NOMO-1 treated with DMSO at 0.1 percent for 48 hours (cell line): ENCODE results near the gene TMEM229B.

Experiments
- DNase-seq: peaks from one replicate; lab custom pipeline; 2025; ENCODE audit not compliant: unreplicated experiment; lab: John Stamatoyannopoulos, UW

The TMEM229B gene

DNA sequence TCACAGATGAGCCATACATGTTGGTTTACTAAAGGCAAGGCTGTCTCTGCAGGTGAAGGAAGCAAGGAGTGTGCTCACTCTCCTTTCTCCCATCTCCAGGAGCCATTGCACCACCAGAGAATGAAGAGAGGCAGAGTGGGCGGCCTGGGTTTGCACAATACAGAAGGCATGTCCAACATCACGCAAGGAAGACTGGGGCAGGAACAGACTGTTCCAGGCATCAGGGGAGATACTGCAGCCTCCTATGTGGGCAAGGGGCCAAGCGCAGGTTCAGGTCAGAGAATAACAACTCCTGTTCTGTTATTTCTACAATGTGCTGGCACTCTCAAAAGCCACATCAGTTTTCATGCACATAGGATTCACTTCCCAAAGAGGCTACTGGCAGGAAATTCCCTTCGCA lies 1.7 kb upstream of the TMEM229B start:
- no peak for DNase-seq

DNA sequence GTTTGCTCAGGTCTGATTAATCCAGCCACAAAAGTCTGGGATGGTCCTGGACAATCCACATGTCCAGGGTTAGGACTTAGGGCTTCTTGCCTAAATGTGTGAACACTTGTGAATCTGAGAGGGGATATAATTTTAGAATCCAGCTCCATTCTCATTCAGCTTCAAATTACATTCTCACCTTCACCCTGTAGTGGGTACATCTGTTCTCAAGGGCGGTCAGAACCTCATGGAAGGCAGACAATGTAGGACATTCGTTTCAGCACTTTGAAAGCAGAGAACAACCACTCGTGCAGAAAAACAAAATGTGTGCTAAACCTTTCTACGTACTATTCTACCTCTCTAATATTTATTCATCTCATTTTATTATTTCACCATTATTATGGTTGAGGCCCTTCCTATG lies 1.2 kb downstream of the TMEM229B start:
- no peak for DNase-seq

DNA sequence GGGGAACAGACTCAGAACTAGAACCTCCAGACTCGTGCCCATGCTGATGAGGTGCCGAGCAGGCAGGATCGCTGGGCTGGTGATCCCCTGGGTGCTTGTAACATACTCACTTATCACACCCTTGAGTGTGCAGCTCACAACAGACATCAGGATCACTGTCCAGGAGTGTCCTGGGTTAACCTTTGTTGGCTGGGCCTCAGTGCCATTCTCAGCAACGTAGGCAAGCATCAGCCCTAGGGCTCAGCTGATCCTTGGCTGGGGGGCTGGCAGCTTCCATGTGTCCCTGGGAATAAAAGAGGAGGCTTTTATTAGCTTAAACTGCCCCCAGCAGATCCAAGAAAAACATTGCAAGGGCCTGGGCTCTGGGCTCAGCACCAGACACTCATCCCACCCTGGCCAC lies 1.6 kb downstream of the TMEM229B start:
- no peak for DNase-seq

DNA sequence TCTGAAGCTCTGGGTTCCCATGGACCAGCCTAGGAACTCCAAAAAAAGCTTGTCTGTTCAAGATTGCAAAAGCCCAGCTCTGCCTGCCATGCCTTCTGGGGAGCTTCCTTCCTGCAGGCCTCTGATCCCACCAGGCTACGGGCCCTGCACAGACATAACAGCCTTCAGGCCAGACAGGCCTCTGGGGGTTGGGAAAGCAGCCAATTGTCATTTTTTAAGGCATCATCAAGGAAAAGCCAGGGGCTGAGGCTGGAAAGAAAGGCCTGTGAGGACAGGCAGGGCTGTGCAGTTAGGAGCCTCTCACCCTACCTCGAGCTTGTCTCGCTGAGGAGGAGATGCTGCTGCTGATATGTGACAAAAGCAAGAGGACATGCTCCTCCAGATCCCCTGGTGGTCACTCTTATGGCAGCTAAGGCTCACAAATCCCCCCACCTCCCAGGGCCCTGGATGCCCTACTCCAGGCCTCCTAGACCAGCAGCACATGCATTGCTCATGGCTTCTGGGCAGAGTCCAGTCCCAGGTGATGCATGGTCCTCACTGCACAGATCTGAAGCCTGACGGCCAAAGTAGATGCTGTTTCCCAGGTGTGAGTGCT lies 2.9 kb downstream of the TMEM229B start:
- DNase-seq = no peak

DNA sequence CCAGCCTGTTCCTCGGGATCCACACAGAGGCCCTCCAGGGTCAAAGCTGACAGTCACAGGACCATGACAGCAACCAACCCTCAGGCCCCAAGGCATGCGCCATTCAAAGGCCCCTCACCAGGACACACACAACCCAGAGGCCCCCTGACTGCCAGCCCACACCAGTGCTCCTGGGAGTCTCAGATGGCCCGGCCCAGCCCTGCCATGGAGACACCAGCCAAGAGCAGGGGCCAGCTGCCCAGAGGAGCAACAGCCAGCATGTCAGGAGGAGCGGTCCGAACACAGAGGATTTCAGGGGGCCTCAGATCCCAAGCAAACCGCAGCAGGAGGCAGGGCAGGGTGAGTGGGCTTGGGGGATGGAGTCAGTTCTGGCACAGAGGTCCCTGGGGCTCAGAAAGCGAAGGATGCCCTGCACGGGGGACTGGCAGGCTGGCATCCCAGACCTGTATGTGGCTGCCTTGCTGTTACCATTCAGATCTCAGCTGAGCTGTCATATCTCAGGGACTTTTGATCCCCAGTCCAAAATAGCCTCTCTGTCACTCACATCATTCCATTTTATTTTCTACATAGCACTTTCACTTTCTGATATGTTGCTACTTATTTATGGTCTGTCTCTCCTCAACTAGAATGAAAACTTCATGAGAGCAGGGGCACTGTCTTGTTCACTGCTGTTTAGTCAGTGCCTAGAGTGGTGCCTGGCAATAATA lies 4.8 kb downstream of the TMEM229B start:
- no peak for DNase-seq

DNA sequence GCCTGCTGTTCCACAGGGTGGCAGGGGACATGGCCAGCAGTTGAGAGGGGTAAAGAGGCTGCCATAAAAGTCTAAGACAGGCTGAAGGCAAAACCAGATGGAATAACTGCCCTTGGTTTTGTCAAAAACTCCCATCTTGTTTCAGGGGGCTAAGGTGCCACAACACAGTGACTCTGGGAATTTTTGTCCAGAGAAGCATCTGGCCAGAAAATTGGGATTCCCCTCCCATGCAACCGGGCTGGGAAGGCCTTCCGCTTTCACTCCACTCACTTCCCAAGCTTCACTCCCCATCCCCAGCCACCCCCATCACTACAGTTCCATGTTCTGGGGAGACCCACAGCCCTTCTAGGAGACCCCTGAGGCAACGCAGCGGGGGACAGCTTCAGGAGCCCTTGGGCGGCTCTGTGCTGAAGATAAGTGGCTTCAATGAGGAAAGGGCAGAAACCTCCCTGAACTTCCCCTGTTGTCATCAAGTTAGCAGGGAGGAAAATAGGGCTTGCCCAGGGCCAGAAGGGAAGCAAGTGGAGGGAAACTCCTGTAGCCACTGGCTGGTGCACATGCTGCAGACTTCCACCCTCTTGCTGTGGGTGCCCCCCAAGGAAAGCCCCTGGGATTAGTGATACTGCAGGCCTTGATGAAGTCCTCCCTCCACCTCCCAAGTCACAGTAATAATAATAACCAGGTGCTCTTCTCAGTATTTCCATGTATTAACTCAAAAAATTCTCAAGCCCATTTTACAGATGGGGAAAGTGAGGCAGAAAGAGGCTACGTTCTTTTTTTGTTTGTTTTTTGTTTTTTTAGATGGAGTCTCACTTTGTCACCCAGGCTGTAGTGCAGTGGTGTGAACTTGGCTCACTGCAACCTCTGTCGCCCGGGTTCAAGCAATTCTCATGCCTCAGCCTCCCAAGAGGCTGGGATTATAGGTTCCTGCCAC lies 6.0 kb downstream of the TMEM229B start:
- DNase-seq = no peak

DNA sequence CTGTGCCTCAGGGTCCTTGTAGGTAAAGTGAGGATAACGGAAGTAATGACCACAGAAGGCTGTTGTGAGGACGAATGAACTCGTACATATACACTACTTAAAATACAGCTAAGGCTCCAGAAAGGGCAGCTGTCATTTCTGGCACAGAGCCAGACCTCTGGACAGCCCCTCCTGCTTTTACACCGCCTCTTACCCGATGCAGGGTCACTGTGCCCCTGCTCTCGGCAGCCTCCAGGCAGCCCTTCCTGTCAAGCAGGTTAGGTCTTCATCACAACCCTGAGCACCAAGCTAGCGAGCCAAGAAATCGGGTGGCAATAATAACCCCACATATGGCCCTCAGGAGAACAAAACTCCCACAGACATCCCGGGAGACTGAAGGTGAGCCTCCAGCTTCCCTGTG lies 8.5 kb downstream of the TMEM229B start:
- DNase-seq = no peak

DNA sequence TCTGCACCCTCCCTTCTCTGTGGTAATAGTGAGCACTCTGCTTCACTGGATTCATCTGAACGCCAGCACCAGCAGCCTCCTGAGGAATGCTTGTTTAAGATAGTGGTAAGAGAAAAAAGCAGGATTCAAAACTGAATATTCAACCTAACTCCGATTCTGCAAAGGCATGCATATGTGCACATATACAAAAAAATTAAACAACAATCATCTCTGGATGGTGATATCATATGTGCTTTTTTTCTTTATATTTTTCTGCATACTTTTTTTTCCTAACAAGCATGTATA lies 9.8 kb downstream of the TMEM229B start:
- DNase-seq = no peak

DNA sequence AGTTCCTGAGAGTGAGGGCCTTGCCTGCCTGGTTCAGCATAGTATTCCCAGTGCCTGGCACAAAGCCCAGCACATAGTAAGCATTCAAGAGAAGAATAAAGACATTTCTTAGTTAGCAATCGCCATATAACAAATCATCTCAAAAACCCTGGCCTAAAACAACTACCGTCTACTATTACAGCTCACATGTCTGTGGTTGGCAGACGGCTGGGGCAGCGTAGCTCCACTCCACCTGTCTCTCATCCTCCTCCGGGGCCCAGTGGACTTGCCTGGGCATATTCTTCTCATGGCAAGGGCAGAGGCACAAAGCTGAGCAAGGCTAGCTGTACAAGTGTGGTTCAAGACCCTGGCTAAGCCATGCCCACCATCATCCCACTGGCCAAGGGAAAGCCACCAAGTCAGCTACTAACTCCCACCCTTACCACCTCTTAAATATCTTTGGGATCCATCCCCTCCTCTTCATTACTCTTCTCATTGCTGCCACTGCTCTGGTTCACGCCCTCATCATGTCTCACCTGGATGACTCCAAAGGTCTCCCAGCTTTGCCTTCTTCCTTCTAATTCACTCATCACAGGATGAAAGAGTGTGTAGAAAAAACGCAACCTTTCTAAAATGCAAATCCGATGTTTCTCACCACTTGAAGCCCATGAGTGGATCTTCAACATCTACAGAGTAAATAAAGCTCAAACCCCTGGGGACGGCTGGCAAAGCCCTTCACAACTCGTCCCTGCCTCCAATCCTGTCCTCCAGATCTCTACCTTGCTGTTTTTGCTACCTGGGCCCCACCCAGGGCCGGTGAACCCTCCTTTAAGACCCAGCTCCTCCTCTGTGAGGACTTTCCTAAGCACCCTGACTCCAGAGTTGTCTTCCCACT lies 10.4 kb downstream of the TMEM229B start:
- DNase-seq = no peak

DNA sequence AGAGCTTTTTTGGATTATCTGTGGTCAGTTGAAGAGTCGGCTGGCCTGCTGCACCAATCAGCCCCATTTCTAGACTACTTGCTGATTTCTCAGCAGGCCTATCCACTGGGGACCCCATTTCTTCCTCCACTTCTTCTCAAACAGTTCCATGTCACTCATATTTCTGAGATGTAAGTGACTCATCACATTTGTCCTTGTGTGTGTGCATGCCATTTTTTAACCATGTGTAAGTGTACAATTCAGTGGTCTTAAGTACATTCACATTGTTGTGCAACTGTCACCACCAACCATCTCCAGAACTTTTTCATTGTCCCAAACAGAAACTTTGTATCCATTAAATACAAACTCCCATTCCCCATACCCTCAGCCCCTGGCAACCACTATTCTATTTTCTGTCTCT lies 14.2 kb downstream of the TMEM229B start:
- no peak for DNase-seq

DNA sequence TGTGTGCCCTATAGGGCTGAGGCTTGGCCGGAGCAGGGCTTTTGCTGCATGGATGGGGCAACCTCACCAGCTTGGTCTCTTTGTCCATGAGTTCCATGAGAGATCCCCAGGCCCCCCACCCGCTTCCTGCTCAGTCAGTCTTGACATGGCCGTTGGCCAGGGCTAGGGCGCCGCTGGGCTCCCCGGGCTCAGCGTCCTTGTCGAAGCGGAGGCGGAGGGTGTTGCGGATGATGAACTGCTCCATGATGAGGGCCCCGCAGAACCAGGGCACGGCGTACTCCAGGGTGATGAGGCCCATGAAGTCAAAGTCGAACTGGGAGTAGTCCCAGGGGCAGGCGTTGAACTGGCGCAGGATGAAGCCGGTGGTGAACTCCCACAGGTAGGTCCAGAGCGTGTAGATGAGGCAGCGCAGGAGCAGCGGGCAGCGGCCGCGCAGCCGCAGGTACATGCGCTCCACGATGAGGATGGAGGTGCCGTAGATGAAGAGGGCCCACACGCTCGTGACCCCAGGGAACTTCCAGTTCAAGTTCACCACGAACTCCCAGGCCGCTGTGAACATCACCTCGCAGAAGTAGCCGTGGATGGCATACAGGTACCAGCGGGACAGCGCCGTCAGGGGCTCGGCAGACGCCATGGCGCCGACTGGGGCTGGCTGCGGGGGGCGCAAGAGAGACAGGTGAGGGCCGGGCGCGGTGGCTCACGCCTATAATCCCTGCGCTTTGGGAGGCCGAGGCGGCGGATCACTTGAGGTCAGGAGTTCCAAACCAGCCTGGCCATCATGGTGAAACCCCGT lies 15.0 kb downstream of the TMEM229B start:
- DNase-seq = no peak

DNA sequence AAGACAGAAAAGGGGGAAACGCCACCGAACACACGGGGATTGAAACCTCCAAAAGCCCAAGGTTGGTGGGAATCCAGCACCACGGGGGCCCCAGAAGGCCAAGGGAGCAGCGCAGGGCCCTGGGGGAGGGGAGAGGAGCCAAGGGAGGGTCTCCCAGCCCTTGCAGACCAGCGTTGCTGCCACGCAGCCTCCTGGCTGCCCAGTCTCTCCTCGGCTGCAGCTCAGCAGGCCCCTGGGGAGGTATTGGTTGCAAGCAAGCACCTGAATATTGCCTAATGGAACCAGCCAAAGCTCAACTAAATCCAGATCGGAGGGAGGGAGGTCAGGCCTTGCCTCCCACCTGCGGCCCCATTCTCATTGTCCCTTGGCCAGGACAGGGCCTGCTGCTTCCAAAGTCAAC lies 15.8 kb downstream of the TMEM229B start:
- DNase-seq = no peak

DNA sequence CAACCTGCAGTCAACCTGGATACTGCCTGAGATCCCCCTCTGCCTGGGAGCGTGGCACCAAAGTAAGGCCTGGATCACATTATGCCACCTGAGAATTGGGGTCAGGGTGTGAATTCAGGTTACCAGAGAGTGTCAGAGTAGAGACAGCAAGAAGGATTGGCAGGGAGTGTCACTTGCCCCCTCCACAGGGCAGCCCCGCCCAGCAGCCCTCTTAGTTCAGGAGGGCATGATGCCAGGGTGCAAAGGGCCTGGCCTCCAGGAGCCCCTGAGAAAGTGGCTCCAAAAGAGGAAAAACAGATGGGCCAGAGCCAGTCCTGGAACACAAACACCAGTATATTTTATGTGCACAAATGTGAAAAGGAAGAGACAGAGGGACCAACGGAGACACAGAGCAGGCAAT lies 18.6 kb downstream of the TMEM229B start:
- DNase-seq = no peak

DNA sequence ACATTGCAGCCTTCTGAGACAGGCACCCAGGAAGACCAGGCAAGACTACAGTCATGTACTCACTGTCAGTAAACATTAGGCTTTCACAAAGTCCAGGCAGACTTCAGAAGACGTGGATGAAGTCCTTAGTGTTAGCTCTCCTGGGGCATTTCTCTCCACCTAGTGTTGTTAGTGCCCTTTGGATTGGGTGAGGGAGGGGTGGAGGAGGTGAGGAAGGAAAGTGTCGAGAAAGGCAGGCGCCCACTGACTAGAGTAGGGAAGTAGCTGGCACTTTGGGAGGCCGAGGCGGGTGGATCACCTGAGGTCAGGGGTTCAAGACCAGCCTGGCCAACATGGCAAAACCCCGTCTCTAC lies 20.2 kb downstream of the TMEM229B start:
- DNase-seq = no peak

DNA sequence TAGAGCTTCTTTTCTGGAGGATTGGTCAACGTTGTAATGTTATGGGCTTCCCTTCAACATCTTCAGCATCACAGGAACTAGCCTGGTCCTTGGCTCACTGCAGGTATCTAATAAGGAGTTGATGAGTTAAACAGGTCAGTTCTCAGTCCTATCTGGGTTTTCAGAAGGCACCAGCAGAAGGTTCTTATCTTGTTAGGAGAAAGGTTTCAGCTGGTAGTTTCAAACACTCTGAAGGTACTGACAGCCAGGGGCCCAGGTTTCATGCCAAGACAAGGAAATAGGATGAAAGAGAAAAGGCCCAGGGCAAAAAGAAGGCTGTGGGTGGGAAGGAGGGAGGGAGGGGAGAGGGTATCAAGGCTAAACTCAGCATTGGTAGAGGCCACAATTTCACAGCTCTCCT lies 21.4 kb downstream of the TMEM229B start:
- no peak for DNase-seq

DNA sequence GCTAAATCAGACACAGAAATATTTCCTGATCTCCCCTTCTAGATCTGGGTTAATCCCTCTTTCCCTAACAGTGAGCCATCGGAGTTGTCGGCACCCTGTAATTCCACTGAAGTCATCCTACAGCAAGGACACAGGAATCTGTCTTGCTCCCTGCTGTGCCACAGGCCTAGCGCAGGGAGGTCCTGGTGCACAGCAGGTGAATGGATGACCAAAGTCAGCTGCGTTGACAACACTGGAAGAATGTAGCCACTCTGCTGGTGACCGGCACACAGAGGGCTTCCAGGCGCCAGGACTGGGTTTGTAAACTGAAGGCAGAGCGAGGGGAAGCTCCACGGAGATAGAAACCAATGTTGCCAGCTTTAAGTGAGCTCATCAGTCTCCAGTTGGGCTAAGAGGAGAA lies 23.6 kb downstream of the TMEM229B start:
- DNase-seq = no peak

DNA sequence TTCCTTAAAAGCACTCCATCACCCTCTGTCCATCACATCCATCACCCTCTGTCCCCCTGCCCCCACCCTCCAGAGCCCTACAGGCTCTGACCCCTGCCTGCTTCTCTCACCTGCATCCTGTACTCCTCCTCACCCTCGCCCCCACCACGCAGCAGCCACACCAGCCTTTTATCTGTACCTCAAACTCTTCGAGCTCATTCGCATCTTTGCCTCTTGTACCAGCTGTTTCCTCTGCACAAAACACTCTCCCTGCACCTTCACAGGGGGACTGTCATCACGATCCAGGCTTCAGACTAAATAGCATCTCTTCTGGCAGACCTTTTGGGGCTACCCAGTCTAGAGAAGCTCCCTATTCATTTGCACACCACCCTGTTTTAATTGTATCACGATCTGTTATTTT lies 24.1 kb downstream of the TMEM229B start:
- DNase-seq = no peak

DNA sequence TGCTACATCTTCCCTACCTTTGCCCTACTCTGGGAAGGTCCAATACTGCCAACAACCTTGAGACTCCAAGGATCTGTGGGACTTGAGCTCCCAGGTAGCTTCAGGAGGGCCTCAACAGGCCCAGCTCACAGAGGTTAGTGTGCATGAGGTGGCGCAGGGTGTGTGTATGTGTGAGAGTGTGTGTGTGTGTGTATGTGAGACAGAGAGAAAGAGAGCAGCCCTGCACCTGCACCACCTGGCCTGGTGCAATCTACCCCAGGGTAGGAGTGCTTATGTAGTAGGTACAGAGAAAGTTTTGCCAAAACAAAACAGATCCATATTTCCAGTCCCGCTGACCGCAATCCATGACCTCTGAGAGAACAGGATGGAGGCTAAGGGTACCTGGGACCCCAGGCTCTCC lies 24.6 kb downstream of the TMEM229B start:
- DNase-seq = no peak

DNA sequence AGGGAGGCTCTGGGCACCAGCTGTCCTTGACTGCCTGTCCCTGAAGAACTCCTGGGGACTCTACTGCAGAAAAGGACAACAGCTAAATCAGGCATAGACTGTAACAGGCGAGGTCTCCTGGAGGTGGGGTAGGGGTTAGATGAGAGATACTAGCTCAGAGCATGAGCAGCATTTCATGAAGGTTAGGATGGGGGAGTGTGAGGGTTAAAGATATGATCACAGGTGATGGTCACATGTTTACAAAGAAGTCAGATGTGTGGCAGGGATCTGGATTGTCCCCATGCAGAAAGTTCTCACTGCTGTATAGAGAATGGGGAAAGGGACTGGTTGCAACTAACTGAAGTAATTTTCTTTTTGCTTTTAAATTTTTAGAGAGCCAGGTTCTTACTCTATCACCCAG lies 26.5 kb downstream of the TMEM229B start:
- no peak for DNase-seq

DNA sequence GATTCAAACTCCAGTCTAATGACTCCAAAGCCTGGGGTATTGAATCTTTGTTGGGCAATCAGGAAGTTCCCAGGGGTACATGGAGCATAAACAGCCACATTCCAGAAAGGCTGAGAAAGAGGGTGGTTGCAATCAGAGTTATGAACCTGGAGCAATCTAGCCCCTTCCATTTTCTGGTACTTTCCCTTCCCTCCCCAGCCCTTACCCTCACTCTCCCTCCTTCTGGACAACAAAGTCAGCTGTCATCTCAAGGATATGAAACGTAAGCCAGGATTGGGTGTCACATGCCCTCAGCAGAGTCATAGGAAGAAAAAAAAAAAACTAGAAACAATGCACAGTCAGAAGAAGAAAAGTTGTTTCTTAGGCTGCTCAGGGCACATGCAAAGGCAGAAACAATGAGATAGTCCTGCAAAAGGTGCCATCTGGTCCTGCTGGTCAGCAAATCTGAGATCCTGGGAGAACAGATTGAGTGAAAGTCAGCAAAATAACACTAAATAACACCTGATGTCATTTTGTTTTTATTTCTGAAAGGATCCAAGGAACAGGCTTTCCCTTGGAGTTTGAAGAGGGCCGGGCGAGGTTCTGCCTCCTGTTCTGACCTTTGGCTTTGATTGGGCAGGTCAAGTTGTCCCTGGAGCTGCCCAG lies 27.1 kb downstream of the TMEM229B start:
- no peak for DNase-seq
